A673 (cell line): ENCODE results near the gene EXOSC2. TPM values are rescaled to one million over a fixed set of nuclear protein-coding genes. Genes with fewer than 3 reads are reported as not detected.

Source experiments
- BruUV-seq: library from RNA; stranded (reverse); fragments of 400-500 nt; replicated peaks from 2 replicates; lab custom pipeline; 2021; lab: Mats Ljungman, UMichigan
- CTCF ChIA-PET: fragments of 300-600 bp; sonication (Branson Sonifier 250); formaldehyde crosslinking; loops from one replicate; lab custom pipeline; 2022; ENCODE audit warnings: antibody characterized with exemption; lab: Charles Lee
- POLR2A ChIA-PET: fragments of 300-600 bp; sonication (Branson Sonifier 250); formaldehyde crosslinking; loops from one replicate; lab custom pipeline; 2022; ENCODE audit warnings: antibody characterized with exemption; ENCODE audit not compliant: low non-redundant PET; lab: Charles Lee
- DNase-seq: peaks from one replicate; pipeline ENCODE4 v3.0.0-alpha.2; 2015; ENCODE audit warnings: low spot score
- H3K27ac ChIP-seq: fragments of 200-600 bp; sonication (generic); 2 replicates; pipeline ENCODE4 v1.5.1; 2016; ENCODE audit warnings: mixed run types, low read depth, mild to moderate bottlenecking, mixed read lengths, antibody characterized with exemption, low read length; ENCODE audit not compliant: poor library complexity, severe bottlenecking
- H3K27me3 ChIP-seq: fragments of 200-600 bp; sonication (generic); replicated peaks from 2 replicates; pipeline ENCODE4 v1.6.1; 2017; ENCODE audit warnings: mixed run types, low read depth, mild to moderate bottlenecking, mixed read lengths, antibody characterized with exemption, low read length; ENCODE audit not compliant: insufficient read depth, poor library complexity
- H3K36me3 ChIP-seq: fragments of 200-600 bp; sonication (generic); 2 replicates; pipeline ENCODE4 v1.6.1; 2016; ENCODE audit warnings: mixed run types, mild to moderate bottlenecking, mixed read lengths, antibody characterized with exemption, low read length; ENCODE audit not compliant: insufficient read depth, poor library complexity, severe bottlenecking
- H3K4me1 ChIP-seq: fragments of 200-600 bp; sonication (generic); 2 replicates; pipeline ENCODE4 v1.6.1; 2017; ENCODE audit warnings: mixed run types, mild to moderate bottlenecking, mixed read lengths, antibody characterized with exemption, low read length; ENCODE audit not compliant: insufficient read depth, poor library complexity, severe bottlenecking
- H3K4me3 ChIP-seq: fragments of 200-600 bp; sonication (generic); 2 replicates; pipeline ENCODE4 v1.5.1; 2016; ENCODE audit warnings: low read depth, mixed run types, mild to moderate bottlenecking, mixed read lengths, low read length; ENCODE audit not compliant: poor library complexity, severe bottlenecking
- H3K9me3 ChIP-seq: fragments of 200-600 bp; sonication (generic); 2 replicates; pipeline ENCODE4 v1.6.1; 2016; ENCODE audit warnings: mixed run types, low read depth, mild to moderate bottlenecking, mixed read lengths, antibody characterized with exemption, low read length; ENCODE audit not compliant: poor library complexity, severe bottlenecking
- CTCF ChIP-seq: fragments of 300-800, 200-600 bp; sonication (generic); conservative IDR thresholded peaks from 2 replicates; pipeline ENCODE4 v1.5.1; 2017; ENCODE audit warnings: low read depth, mild to moderate bottlenecking, antibody characterized with exemption, low read length, moderate library complexity, mixed read lengths
- EZH2 ChIP-seq: fragments of 200-600 bp; sonication (generic); IDR thresholded peaks from 2 replicates; pipeline ENCODE4 v1.6.1; 2017; ENCODE audit warnings: borderline replicate concordance, low read depth, mild to moderate bottlenecking, mixed read lengths, antibody characterized with exemption, low read length; ENCODE audit not compliant: poor library complexity, severe bottlenecking
- intact Hi-C: fragments of 100-400 bp; cut with micrococcal nuclease; formaldehyde crosslinking; loops from one replicate; pipeline ENCODE4 v1.10.0; 2022; ENCODE audit not compliant: unreplicated experiment
- total RNA-seq: library from RNA; stranded (reverse); gene quantifications from 2 replicates; pipeline ENCODE4 v1.2.3, GENCODE V29; 2021

EXOSC2 gene
- total RNA-seq, 1 experiment from 2014 or later = 109 TPM

- Histone ChIP-seq H3K27me3 (no peaks in the 10 kb centered on the region), H3K4me1 (peaks cover 7% of the 10 kb centered on the region), H3K4me3 (no peak overlapping the region), H3K27ac (no peak overlapping the region), H3K36me3 (no peaks in the 10 kb centered on the region), H3K9me3 (no peaks in the 10 kb centered on the region)
- intact Hi-C loops = no loop called here
- no peak for DNase-seq
- TF ChIP-seq CTCF (no peak), EZH2 (no peak)
- CTCF ChIA-PET = no interaction called here
- no TSS peak for BruUV-seq
- POLR2A ChIA-PET = no interaction called here
Measured at GRCh38 chr9:130745829-130746228, 52.2 kb downstream of the EXOSC2 start.

DNA sequence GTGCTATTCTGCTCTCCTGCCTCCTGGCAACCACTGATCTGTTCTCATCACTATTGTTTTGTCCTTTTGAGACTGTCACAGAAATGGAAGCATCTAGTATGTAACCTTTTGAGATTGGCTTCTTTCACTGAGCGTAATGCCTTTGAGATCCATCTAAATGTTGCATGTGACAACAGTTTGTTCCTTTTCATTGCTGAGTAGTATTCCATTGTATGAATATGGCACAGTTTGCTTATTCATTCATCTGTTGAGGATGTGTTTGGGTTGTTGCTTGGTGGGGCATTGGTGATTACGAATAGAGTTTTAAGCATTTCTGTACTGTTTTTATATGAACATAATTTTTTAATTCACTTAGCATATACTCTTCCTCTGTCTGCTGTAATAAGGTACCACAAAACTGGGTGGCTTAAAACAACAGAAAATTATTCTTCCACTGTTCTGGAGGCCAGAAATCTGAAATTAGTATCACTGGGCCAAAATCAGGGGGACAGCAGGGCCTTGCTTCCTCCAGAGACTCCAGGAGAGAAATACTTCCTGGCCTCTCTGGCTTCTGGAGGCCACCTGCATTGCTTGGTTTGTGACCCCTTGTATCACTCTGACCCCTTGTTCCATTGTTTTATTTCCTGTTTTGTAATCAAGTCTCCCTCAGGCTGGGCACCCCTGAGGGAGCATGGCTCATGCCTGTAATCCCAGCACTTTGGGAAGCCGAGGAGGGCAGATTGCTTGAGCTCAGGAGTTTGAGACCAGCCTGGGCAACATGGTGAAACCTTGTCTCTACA lies 53.0 kb downstream of the EXOSC2 start:
- no peaks in the 10 kb centered on the region for H3K9me3 ChIP-seq
- H3K27ac ChIP-seq = no peak overlapping the region
- intact Hi-C loops = no loop called here
- no TSS peak for BruUV-seq
- no peak overlapping the region for H3K4me3 ChIP-seq
- H3K27me3 ChIP-seq = no peaks in the 10 kb centered on the region
- no peak for TF ChIP-seq CTCF
- TF ChIP-seq EZH2 = no peak
- H3K36me3 ChIP-seq = no peaks in the 10 kb centered on the region
- POLR2A ChIA-PET = no interaction called here
- DNase-seq = no peak
- peaks cover 7% of the 10 kb centered on the region for H3K4me1 ChIP-seq
- CTCF ChIA-PET = no interaction called here

DNA sequence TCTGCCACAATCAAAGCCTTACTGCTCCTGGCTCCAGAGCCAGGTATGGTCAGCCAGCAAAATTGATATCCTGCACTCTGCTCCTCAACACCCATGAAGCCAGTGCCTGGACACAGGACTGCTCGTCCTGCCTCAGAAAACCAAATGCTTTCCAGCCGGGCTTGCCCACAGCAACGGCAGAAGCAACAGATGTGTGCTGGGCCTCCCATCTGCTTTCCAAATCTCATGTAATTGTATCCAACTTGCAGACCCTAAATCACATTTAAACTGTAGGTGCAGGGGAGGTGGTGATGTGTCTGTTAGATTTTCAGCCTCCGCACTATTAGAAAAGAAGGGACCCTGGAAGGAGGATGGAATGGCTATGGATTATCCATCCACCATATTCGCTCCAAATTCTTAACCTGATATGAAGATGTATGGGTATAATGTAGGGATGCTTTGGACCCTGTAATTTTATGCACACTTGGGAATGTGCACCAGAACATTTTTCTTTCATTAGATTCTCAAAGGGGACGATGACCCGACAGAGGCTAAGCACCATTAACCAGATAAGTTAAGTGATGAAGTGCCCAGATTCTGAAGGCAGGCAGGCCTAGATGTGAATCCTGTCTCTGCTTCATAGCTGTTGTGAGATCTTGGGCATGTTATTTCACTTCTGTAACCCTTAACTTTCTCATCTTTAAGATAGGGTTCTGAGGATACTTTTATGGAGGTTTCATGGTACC lies 58.2 kb downstream of the EXOSC2 start:
- CTCF ChIA-PET = no interaction called here
- POLR2A ChIA-PET = no interaction called here
- intact Hi-C loops = no loop called here
- DNase-seq = no peak
- H3K4me3 ChIP-seq = no peak overlapping the region
- H3K4me1 ChIP-seq = peaks cover 6% of the 10 kb centered on the region
- no peaks in the 10 kb centered on the region for H3K9me3 ChIP-seq
- no peaks in the 10 kb centered on the region for H3K27me3 ChIP-seq
- H3K27ac ChIP-seq = no peak overlapping the region
- BruUV-seq = no TSS peak
- H3K36me3 ChIP-seq = no peaks in the 10 kb centered on the region
- TF ChIP-seq CTCF = no peak
- no peak for TF ChIP-seq EZH2

Other genes starting within 250 kb of the EXOSC2 start
- gene ASS1, start 248.8 kb upstream of the EXOSC2 start, total RNA-seq = 5.8 and 14.4 TPM in 2 replicates
- 80.4 and 83.2 TPM in 2 replicates for gene FUBP3, start 114.2 kb upstream of the EXOSC2 start, total RNA-seq
- not detected in 2 replicates for gene PRDM12, start 29.2 kb upstream of the EXOSC2 start, total RNA-seq
- gene ABL1, start 141.5 kb downstream of the EXOSC2 start, total RNA-seq = 78.6 and 81.3 TPM in 2 replicates
- gene QRFP, start 203.0 kb downstream of the EXOSC2 start, total RNA-seq = not detected in 2 replicates
- 0.19 TPM in 1 of 2 replicates, not detected in the other for gene FIBCD1, start 245.5 kb downstream of the EXOSC2 start, total RNA-seq